Lung microvascular endothelial cell (primary cell): ENCODE results near the gene NHSL2. TPM values are rescaled to one million over a fixed set of nuclear protein-coding genes. Genes with fewer than 3 reads are reported as not detected.
"Not testable (repeated sequence)": the region's sequence is repeated elsewhere in the genome, so short reads cannot be mapped to it uniquely, and the experiment has no call there.

Source experiments
- DNase-seq, 2 donors: peaks; one replicate each; pipeline versions ENCODE4 v3.0.0 to v3.0.0-alpha.2; 2010; ENCODE audit warnings: low read depth in 2 of 2
- total RNA-seq: library from RNA; depleted of rRNA; stranded (reverse); fragments of >200 nt; gene quantifications from 2 replicates; pipeline ENCODE4 v1.2.1, GENCODE V29; 2014

The NHSL2 gene
- total RNA-seq, 1 donor from 2014 or later = 14.1 TPM

DNA sequence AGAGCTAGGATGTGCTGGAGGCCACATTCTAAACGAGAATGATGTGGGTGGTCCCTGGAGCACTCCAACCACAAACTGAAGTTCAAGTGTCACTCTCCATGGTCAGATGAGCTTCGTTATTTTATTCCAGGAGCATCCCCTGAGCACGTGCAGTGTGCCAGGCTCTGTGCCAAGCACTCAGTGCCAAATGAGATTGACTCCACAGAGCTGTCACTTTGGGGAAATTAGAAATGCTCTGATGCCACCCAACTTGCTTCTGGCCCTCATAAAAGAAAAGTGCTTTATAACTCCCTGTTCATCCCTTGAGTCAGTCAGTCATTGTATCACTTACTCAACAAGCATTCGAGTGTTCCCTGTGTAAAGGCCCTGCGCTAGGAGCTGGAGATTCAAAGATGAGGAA lies 129.9 kb downstream of the NHSL2 start:
- no peak for DNase-seq

DNA sequence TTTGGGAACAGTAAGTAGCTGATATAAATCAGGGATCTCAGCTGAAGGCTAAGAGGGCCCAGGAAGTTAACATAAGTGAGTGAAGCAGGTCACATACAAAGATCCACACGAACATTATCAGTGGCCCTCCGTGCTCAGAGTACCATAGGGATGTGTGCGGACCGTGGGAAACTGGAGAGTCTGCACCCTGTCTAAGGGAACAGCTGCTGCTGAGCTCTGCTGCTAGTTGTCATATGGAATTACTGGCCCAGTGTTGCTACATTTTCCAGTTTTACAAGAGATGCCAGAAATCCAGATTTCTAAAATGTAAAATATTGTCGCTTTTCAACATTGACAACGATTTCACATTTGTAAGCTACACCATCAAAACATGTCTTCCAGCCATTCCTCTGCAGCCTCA lies 130.5 kb downstream of the NHSL2 start:
- DNase-seq = no peak

DNA sequence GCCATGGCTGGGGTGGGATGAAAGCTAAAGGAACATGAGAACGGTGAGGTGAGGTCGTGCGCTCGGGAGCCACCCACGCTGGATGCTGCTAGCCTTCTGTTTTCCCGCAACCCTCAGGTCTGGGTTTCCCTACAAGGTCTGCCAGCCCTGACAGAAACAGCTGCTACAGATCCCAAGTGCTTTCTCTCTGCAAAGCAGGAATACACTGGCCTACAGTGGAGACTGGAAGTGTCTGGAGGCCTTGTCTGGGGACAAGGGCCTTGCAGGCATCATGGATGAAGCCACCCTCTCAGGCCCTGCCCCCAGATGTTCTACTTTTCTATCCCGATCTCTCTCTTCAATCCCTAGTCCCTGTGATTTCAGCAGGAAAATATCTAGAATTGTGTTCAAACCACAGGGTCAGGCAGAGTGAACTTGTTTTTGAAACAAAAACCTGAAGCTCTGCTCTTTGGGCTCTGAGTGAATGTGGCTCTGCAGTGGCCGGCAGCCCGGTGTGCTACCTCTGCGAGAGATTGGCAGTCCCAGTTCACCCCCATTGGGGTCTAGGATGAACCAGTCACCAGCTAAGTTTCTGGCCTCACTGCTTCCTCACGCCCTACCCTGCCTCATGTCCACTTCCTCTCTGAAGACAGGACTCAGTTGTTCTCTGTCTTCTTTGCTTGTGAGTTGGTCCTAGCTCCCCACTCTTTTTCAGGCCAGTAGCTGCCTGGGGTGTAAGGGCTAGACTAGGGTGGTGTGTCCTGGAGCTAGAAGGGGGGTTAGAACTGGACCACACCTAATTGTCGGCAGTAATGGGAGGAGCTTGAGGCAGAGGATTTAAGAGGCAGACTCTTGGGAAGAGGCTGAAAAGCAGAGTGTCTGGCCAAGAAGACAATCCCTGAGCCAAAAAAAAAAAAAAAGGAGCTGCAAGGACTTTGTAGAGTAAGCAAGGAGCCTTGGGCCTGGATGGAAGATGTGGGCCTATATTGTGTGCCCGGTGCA lies 131.5 kb downstream of the NHSL2 start:
- no peak for DNase-seq

DNA sequence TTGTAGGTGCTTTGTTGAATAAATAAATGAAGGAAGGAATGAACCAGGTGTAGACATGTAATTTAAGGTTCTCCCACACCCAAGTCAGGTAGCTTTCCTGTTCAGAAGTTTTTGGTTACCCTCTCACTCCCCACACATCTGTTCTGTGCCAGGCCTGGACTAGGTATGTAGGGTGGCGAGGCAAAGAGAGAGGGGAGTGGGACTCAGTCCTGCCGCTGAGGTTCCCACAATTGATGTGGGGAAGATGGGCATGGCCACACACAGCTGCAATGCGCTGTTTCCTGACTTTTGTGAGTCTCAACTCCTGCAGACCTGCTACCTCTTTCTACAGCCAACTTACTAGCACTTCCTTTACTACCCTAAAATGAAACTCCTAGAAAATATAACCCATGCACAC lies 132.2 kb downstream of the NHSL2 start:
- no peak for DNase-seq

DNA sequence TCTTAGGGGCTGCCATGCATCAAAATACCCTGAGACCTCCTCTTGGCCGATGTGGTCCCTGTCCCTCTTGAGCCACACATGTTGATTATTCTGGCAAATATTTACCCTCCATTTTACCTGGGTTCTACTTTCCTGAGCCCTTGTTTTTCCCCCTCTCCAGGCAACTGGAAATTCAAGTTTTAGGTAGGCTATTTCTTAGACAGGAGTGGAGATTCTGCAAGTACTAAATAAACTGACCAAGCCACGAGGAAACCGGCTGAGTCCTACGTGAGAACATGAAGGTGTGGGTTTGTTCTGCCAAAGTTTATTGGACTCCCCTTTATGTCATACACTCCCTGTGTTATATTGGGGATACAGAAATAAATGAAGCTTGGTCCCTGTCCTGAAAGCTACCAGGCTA lies 133.0 kb downstream of the NHSL2 start:
- no peak for DNase-seq

DNA sequence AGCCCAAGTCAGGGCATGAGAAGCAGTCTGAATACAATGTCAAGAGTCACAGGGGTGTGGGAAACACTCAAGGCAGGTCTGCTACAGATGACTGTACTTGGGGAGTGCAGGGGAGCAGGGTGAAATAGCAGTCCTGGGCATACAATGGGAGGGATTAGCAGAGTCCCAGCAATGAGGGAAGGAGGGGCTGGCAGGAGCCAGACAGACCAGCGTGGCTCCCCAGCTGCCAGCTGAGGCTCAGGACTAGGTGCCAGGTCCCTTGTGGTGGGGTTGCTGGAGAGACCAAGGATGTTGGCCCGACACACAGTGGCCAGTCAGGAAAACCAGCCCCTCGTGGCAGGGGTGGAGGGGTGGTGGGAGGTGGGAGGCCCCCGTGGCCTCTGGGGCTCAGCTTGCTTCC lies 134.5 kb downstream of the NHSL2 start:
- peak in 1 of 2 donors; percentile 29 for DNase-seq

DNA sequence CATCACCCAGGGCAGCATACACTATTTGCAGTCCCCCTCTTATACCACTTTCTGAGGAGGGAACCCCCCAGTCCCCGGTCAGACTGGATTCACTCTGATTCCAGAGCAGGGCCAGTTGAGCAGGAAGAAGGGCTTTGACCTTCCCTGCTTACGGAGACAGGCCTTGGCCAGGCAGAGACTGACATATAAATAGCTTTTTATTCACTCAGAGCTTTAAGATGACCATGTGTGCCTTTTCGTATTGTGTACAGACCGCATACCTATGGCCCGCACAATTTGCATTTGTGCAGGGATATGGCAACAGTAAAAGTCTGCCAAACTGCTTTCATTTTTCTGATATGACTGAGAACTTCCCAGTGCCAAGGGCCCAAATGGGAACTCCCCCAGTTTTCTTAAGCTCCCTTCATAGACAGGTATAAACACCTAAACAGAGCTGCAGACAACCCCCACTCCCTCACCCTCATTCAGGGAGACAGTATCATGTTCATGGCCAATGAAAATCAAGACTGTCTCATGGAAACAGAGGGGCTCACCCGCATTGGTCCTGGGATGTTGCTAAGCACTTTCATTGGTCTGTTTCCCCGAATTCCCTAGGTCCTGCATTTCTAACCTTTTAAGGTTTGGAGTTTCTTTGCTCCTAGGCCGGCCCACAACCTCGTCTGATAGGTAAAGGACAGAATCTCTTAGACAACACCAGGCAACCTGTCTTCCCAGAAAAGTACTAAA lies 135.1 kb downstream of the NHSL2 start:
- DNase-seq = peak in 1 of 2 donors; percentile 22

DNA sequence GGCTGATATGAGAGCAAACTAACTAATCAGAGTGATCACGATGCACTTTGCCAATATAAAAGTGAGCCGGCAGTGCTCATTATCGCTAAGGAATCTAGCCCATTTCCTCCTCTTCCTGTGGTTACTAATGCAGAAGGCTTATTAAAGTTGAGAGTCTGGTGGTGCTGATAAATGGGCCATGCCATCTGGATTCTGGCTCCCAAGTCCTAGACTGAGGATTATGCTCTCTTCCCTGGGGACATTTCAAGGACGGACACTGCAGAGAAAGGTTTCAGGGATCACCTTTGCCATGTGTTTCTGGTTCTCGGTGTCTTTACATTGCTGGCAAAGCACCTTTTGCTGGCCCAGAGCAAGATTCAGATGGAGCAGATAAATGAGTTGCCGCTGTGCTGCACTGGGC lies 135.8 kb downstream of the NHSL2 start:
- DNase-seq = peak in 1 of 2 donors; percentile 63

DNA sequence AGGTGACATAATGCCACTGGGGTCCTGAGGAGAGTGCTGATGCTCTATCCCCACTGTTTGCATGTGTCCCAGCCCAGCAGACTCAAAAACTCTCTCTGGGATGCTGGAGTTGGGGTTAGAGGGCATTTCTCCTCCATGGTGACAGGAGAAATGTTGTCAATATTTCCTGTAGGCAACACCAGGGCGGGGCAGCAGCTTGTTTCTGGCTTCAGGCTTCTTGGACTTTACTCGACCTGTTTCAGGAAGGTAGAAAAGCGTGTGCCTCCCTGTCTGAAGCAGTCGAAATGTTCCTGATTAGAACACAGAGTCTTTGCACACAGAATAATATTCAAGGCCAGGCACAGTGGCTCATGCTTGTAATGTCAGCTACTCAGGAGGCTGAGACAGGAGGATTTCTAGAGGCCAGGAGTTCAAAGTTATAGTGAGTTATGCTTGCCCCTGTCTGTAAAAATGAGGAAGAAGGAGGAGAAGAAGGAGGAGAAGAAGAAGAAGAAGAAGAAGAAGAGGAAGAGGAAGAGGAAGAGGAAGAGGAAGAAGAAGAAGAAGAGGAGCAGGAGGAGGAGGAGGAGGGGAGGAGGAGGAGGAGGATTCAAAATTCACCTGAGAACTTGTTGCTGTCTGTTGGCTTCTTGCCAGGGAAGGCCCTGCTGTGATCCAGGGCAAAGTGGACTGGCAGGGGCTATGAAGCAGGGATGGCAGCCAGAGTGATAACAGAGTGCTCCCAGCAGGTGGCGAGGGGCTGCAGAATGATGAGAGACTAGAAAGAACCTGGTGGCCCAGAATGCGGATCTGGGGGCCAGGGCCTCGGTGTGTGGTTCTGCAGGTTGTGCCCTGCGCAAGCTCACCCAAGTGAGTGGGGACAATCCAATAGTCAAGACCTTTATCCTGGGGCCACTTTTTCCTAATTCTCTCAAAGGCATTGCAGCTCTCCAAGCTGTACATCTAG lies 138.1 kb downstream of the NHSL2 start:
- peak in 1 of 2 donors; percentile 63 for DNase-seq

DNA sequence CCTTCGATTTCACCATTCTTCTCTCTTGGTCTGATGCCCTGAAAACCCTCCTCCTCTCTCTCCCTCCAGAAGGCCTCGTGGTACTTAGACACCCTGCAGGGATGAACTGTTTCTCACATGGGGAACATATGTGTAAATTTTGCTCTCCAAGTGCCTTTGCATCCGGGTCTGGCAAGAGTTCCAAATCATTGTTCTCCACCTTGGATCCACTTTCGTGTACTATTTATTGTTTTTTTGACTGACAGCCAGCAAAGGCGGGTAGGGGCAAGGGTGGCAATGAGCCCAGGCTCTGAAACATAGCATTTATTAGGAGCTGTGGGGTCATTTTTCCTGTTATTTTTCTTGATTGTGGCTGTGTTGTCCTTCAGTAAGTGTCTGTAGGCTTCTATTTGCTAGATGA lies 139.4 kb downstream of the NHSL2 start:
- peak; percentile 16 to 25 for DNase-seq

DNA sequence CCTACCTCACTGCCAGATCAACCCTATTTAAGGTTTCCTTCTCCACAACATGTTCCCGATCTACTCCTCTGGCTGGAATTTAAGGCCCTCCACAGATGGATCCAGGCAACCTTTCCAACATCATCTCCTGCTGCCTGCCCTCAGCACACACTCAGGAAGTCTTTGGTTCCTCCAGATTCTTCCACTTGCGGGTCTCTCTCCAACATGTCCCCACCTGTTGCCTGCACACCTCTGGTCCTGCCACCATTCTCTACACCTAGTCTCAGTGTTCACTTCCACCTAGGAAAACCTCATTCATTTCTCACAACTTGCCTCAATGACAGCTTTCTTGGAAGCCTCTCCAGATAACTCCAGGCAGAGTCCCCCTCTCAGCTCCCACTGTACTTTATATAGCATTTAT lies 140.9 kb downstream of the NHSL2 start:
- DNase-seq = no peak

DNA sequence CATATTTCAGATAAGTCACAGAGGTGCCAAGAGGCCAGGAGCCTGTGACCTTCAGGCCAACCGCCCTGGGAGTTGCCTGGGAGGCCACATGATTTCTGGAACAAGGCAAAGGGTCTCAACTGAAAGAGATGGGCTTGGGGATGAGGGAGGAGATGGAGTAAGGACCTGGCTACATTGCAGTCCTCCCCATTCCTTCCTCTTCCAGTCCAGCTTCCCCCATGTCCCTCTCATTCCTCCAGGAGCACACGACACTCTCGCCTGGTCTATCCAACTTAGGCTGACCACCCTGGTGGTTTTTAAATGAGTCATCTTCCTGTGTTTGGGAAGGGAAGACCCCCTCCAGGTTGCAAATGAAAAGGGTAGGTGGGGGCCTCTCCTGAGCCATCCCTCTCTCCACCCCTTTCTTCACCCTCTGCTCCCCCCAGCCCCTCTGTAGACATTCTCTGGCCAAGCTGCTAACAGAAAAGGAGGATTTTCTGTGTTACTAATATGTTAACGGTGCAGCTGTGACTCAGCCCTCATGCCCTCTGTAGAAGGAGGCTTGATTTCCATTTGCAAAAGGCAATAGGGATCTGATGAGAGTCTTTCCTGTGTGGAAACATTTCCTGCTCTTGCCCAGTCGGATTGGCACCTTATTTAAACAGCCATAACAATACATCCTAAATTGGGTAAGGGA lies 141.9 kb downstream of the NHSL2 start:
- peak; percentile 51 to 68 for DNase-seq

DNA sequence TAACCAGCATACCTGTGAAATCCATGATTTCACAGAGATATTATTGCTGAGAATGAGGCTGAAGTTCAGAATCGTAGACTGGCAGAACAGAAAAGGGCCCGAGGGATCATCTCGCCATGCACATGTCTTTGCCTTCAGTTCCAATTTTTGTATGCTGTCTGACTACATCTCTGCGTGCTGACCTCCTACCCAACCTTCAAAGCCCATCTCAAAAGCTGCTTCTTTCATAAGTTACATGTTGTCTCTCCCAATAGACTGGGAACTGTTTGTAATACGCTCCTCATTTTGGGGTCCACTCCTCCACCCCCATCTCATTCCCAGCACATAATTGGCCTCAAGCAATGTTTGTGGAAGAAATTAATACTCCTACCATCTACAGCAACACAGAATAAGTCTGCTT lies 142.9 kb downstream of the NHSL2 start:
- no peak for DNase-seq

DNA sequence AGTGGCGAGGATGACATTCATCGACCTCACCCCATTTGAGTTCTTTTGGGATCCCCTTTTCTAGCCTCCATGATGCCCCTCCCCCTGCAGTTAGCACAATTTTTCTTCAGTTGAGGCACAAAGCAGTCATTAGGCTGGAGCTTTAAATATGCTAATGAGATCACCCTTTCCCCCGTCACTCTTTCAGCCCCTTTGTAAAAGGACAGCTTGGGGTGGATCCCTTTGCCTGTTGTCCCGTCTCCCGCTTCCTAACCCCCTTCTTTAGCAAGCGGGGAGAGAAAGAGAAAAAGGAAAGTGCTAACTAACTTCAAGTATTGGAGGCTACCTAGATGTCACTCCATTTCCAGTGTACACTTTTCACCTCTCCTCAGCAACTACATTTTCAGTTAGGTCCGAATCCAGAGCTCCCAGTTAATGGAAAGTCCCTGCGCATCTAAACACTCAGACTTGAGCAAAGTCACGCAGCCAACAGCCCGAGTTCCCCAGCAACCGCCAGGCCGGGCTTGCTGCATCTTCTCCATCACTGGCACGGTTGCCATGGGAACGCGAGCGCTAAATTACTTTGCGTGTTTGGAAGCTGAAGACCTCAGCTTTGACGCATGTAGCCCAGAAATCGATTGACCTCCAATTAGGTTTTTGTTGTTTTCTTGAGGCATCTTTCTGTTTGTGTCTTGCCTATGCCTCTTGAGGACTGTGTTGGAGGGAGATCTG lies 144.3 kb downstream of the NHSL2 start:
- no peak for DNase-seq

DNA sequence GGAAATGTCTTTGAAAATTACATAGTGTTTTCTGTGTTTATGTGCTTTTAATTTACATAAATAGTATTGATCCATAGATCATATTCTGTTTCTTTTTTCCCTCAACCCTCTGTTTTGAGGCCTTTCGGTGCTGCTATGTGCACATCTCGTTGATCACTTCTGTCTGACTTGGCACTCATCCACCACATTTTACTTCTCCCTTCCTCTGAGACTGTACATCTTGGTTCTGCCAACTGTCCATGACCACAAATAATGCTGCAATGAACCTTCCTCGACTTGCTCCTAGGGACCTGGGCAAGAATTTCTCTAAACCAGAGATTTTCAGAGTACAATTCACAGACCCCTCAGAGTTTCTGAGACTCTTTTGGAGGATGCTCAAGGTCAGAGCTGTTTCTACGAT lies 146.7 kb downstream of the NHSL2 start:
- DNase-seq = no peak

DNA sequence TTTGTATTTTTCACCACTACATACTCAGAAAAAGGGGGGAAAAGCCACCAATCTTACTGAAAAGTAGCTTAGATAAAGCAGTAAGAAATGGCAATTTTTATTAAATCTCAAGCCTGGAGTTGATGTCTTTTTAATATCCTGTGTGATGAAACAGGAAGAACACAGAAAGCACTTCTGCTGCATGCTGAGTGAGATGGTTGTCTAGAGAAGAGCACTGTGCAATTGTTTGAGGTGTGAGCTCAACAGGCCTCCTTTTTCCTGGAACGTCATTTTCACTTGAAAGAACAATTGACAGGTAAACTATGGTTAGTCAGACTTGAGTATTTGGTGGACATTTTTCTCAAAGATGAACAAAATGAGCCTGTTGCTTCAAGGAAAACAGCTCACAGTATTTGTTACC lies 147.2 kb downstream of the NHSL2 start:
- no peak for DNase-seq

DNA sequence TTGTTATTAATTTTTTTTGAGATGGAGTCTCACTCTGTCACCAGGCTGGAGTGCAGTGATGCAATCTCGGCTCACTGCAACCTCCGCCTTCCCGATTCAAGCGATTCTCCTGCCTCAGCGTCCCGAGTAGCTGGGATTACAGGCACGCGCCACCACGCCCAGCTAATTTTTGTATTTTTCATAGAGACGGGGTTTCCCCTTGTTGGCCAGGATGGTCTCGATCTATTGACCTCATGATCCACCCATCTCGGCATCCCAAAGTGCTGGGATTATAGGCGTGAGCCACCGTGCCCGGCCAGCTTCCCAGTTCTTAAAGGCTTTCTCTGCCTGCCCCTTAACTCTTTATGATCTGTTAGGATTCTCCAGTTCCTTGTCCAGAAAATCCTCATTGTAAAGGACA lies 147.7 kb downstream of the NHSL2 start:
- not testable (repeated sequence) for DNase-seq

DNA sequence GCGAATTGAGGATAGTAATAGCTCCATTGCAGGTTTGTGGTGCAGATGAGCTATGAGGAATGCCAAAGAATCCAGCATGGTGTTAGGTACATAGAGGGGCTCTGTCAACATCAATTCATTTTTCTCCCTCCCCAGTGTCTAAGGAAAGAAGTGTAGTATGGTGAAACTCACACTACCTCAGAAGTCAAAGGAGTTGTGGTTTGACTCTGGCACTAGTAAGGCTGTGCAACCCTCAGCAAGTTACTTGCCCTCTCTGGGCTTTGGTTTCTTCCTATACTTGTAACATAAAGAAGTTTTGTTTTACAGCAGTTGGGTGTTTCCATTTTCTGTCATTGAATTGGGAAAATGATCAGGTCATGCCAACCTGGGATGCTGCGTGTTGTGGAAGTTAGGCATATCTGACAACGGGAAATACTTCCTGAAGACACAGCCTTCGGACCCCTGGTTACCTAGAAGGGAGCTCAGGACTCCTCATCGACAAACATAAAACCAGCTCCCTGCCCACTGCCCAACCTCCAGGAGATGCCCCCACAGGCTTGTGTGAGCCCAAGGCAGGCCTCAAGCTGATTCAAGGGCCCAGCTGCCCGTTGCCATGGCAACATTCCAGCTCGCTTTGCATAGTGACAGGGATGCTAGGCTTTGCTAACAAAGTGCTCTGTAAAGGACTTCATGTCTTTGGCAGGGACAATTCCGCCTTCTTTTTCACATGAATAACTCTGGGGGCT lies 149.7 kb downstream of the NHSL2 start:
- DNase-seq = peak; percentile 45 to 84

DNA sequence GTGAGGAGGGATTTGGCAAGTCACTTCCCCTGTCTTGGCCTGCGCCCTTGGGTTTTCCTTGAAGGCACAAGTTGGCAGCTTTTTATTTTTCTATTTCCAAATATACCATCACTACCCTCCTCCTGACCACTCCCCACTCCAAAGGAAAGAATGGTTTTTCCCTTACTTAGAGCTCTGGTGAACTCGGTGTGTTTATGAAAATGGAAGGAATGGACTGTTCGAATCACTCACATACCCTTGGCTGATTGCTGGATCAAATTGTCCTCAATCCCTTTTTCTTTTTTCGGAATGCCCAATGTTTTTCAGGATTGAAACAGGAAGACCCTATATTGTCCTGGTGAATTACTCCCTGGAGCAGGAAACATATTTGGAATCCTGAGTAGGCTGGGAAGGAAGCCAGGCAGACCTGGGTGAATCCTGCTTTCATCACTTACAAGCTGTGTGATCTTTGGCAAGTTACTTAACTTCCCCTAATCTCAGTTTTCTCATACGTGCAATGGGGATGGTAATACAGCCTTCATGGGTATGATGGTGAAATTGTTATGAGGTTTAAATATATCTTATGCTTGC lies 150.4 kb downstream of the NHSL2 start:
- peak; percentile 27 to 87 for DNase-seq
